Femur (tissue), 1 donor: ENCODE results near the gene PCDHA8.
"Not testable (repeated sequence)": the region's sequence is repeated elsewhere in the genome, so short reads cannot be mapped to it uniquely, and the experiment has no call there.

Source experiments
- DNase-seq: peaks from one replicate; pipeline ENCODE4 v3.0.0-alpha.2; 2017

Gene PCDHA8

GRCh38 chr5:140828362-140828737 lies 12.6 kb upstream of the PCDHA8 start:
- DNase-seq: no peak

GRCh38 chr5:140829511-140830501 lies 11.2 kb upstream of the PCDHA8 start:
- DNase-seq: not testable (repeated sequence)

- no peak for DNase-seq
Measured at GRCh38 chr5:140833993-140834392, 7.0 kb upstream of the PCDHA8 start, which contains the start of gene PCDHA7. PCDHA7 (plus strand) TSS chr5:140834269; CDS start chr5:140834384, 115 bp downstream.

- DNase-seq: not testable (repeated sequence)
Measured at GRCh38 chr5:140834439-140835008, 6.5 kb upstream of the PCDHA8 start.

- no peak for DNase-seq
Measured at GRCh38 chr5:140835622-140836510, 5.1 kb upstream of the PCDHA8 start.

GRCh38 chr5:140842798-140843733 lies 2.1 kb downstream of the PCDHA8 start:
- DNase-seq: no peak

- DNase-seq: not testable (repeated sequence)
Measured at GRCh38 chr5:140848139-140849102, 7.4 kb downstream of the PCDHA8 start, which contains the start of gene PCDHA9. PCDHA9 (plus strand) TSS chr5:140848382; CDS start chr5:140848496, 114 bp downstream.

- DNase-seq: not testable (repeated sequence)
Measured at GRCh38 chr5:140849831-140850634, 9.0 kb downstream of the PCDHA8 start.

- DNase-seq: no peak
Measured at GRCh38 chr5:140855772-140856674, 15.0 kb downstream of the PCDHA8 start, which contains the start of gene PCDHA10. PCDHA10 (plus strand) TSS chr5:140855897; CDS start chr5:140856049, 152 bp downstream.

GRCh38 chr5:140857177-140857986 lies 16.4 kb downstream of the PCDHA8 start:
- no peak for DNase-seq

- DNase-seq: no peak
Measured at GRCh38 chr5:140857987-140858240, 16.9 kb downstream of the PCDHA8 start.

GRCh38 chr5:140862441-140863295 lies 21.7 kb downstream of the PCDHA8 start:
- DNase-seq: no peak

GRCh38 chr5:140868721-140869554 lies 28.0 kb downstream of the PCDHA8 start, which contains the start of gene PCDHA11:
PCDHA11 (plus strand) TSS chr5:140868957; CDS start chr5:140869104, 147 bp downstream.
- DNase-seq: no peak

GRCh38 chr5:140869555-140869886 lies 28.5 kb downstream of the PCDHA8 start:
- DNase-seq: no peak
